OCI-LY3 (cell line): ENCODE results near the gene LCOR.

Experiments
- CTCF ChIP-seq: fragments of 200-600, 300-600 bp; sonication (generic); IDR thresholded peaks from 2 replicates; pipeline ENCODE4 v1.5.1; 2014; ENCODE audit warnings: antibody characterized with exemption, low read length, low read depth
- EZH2phosphoT487 ChIP-seq: fragments of 200-600 bp; shearing (Covaris generic); IDR thresholded peaks from 2 replicates; pipeline ENCODE4 v1.6.1; 2018; ENCODE audit warnings: antibody characterized with exemption, mixed run types, low read depth

GRCh38 chr10:97013983-97014382, 181.9 kb downstream of the LCOR start:
- no peak for TF ChIP-seq CTCF
- no peak for TF ChIP-seq EZH2phosphoT487
